ENCODE results near the gene FCHSD2.

DNA sequence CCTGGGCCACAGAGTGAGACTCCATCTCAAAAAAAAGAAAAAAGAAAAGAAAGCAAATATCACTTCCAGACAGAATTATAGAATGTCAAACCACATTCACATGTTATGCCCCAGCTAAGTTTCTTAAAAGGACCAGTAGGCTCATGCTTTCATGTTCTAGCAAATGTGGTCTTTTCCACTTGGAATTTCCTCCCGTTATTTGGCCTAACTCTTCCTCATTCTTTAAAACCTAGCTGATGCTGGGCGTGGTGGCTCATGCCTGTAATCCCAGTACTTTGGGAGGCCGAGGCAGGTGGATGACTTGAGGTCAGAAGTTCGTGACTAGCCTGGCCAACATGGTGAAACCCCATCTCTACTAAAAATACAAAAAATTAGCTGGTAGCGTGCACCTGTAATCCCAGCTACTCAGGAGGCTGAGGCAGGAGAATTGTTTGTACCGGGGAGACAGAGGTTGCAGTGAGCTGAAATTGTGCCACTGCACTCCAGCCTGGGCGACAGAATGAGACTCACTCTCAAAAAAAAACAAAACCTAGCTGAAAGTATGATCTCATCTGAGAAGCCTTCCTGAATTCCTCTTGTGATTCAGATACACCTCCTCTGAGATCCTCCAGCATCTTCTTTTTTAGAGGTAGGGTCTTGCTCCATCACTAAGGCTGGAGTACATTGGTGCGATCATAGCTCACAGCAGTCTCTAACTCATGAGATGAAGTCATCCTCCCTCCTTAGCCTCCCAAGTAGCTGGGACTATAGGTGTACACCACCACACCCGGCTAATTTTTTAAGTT, 50.4 kb downstream of the FCHSD2 start:
- TF ChIP-seq, protein P1, sequence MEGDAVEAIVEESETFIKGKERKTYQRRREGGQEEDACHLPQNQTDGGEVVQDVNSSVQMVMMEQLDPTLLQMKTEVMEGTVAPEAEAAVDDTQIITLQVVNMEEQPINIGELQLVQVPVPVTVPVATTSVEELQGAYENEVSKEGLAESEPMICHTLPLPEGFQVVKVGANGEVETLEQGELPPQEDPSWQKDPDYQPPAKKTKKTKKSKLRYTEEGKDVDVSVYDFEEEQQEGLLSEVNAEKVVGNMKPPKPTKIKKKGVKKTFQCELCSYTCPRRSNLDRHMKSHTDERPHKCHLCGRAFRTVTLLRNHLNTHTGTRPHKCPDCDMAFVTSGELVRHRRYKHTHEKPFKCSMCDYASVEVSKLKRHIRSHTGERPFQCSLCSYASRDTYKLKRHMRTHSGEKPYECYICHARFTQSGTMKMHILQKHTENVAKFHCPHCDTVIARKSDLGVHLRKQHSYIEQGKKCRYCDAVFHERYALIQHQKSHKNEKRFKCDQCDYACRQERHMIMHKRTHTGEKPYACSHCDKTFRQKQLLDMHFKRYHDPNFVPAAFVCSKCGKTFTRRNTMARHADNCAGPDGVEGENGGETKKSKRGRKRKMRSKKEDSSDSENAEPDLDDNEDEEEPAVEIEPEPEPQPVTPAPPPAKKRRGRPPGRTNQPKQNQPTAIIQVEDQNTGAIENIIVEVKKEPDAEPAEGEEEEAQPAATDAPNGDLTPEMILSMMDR (IDR thresholded peaks at IDR 0.05): no peak
- TF ChIP-seq POLR2A (IDR thresholded peaks at IDR 0.05): no peak
